Measurements from ENCODE around the gene RPL18. TPM values are rescaled to one million over a fixed set of nuclear protein-coding genes. Genes with fewer than 3 reads are reported as not detected.

The RPL18 gene
- total RNA-seq, 1 experiment from 2014 or later: 1,618 TPM

DNA sequence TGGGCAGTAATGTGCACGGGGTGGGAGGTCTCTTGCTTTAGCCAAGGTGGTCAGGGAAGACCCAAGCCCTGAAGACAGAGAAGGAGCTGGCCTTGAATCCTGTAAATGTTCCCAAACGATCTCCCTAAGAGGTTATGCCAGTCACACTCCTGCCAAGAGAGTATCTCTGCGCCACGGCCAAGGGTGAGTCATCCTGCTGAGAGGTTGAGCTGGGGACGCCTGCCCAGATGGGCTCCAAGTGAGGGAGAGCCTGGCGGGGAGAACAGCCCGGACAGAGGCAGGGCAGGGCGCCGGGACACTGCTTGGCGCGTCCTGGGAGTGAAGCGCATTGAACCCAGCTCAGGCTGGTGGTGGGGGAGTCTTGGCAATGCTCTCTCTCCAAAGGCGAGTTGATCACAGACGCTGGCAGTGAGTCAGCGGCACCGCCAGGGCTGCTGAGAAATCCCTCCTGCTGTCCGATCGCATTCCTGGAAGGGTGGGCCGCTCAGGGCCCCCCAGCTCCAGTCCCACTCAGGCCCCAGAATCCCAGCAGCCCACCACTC is 50.6 kb downstream of the RPL18 start:
- POLR2A ChIA-PET (ENCODE audit: unreplicated experiment): interaction anchor here (0.5 to 1.0 kb wide), 5 partner anchors 14 to 1456 kb away, joined by 3 to 18 read pairs (median 8); no protein-coding TSS in a partner anchor
- peak overlapping the region; percentile 32; the same call in 1 of the 2 replicates for H3K4me3 ChIP-seq
- no peaks in the 10 kb centered on the region for H4K20me1 ChIP-seq (ENCODE audit: insufficient read depth)
- TF ChIP-seq, protein P1, sequence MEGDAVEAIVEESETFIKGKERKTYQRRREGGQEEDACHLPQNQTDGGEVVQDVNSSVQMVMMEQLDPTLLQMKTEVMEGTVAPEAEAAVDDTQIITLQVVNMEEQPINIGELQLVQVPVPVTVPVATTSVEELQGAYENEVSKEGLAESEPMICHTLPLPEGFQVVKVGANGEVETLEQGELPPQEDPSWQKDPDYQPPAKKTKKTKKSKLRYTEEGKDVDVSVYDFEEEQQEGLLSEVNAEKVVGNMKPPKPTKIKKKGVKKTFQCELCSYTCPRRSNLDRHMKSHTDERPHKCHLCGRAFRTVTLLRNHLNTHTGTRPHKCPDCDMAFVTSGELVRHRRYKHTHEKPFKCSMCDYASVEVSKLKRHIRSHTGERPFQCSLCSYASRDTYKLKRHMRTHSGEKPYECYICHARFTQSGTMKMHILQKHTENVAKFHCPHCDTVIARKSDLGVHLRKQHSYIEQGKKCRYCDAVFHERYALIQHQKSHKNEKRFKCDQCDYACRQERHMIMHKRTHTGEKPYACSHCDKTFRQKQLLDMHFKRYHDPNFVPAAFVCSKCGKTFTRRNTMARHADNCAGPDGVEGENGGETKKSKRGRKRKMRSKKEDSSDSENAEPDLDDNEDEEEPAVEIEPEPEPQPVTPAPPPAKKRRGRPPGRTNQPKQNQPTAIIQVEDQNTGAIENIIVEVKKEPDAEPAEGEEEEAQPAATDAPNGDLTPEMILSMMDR (conservative IDR thresholded peaks at IDR 0.05): no peak
- TF ChIP-seq EZH2 (IDR thresholded peaks at IDR 0.05; ENCODE audit: low read depth): no peak
- no peaks in the 10 kb centered on the region for H3K36me3 ChIP-seq (ENCODE audit: low read depth)
- CTCF ChIA-PET: interaction anchor here (0.6 to 0.9 kb wide), 3 partner anchors 12 to 608 kb away, joined by 3 to 9 read pairs (median 4); no protein-coding TSS in a partner anchor
- H2AFZ ChIP-seq: peak overlapping the region; percentile 72
- intact Hi-C loops (cut with micrococcal nuclease; ENCODE audit: unreplicated experiment): no loop called here
- H3K9me3 ChIP-seq (ENCODE audit: insufficient read depth, low read depth): no peaks in the 10 kb centered on the region
- H3K9me2 ChIP-seq (ENCODE audit: insufficient read depth): no peaks in the 10 kb centered on the region
- H3K27me3 ChIP-seq (ENCODE audit: insufficient read depth, low read depth): no peaks in the 10 kb centered on the region
- peaks cover 43% of the 10 kb centered on the region for H3F3A ChIP-seq (ENCODE audit: insufficient read depth, low read depth)
- peak overlapping the region; percentile 79 for H3K4me2 ChIP-seq
- no peaks in the 10 kb centered on the region for H3K79me2 ChIP-seq (ENCODE audit: low read depth)
- peaks cover 29% of the 10 kb centered on the region for H3K4me1 ChIP-seq (replicated peaks; ENCODE audit: insufficient read depth)
- no TSS peak for BruUV-seq (replicated peaks)
- peak overlapping the region; percentile 40 for H3K27ac ChIP-seq
- DNase-seq: peak; percentile 83

Other genes with a start within 250 kb of the RPL18 start
- 220 and 261 TPM in 2 replicates for gene KDELR1, start 227.6 kb downstream of the RPL18 start, total RNA-seq (2021)
- 3.2 and 3.8 TPM in 2 replicates for gene GRIN2D, start 225.5 kb downstream of the RPL18 start, total RNA-seq (2021)
- gene GRWD1, start 173.2 kb downstream of the RPL18 start, total RNA-seq (2021): 35.5 and 44.2 TPM in 2 replicates
- gene KCNJ14, start 163.6 kb downstream of the RPL18 start, total RNA-seq (2021): 5.4 and 8.3 TPM in 2 replicates
- gene CYTH2, start 149.8 kb downstream of the RPL18 start, total RNA-seq (2021): 74.4 and 93.0 TPM in 2 replicates
- 13.9 and 19.6 TPM in 2 replicates for gene LMTK3, start 107.3 kb downstream of the RPL18 start, total RNA-seq (2021)
- 4.4 and 6.2 TPM in 2 replicates for gene SULT2B1, start 67.0 kb downstream of the RPL18 start, total RNA-seq (2021)
- gene SPACA4, start 12.4 kb downstream of the RPL18 start, total RNA-seq (2021): not detected in 2 replicates
- gene FAM83E, start 4.1 kb downstream of the RPL18 start, total RNA-seq (2021): 12.3 and 17.4 TPM in 2 replicates
- gene SPHK2, start 328 bp upstream of the RPL18 start, total RNA-seq (2021): 18.4 and 20.0 TPM in 2 replicates
- 48.2 and 48.6 TPM in 2 replicates for gene DBP, start 18.2 kb upstream of the RPL18 start, total RNA-seq (2021)
- gene CA11, start 27.0 kb upstream of the RPL18 start, total RNA-seq (2021): 11.0 and 12.2 TPM in 2 replicates
- gene NTN5, start 53.8 kb upstream of the RPL18 start, total RNA-seq (2021): 2.9 and 7.4 TPM in 2 replicates
- gene FUT2, start 76.8 kb upstream of the RPL18 start, total RNA-seq (2021): 8.7 and 9.6 TPM in 2 replicates
- 2.6 and 3.9 TPM in 2 replicates for gene MAMSTR, start 100.5 kb upstream of the RPL18 start, total RNA-seq (2021)
- gene RASIP1, start 121.4 kb upstream of the RPL18 start, total RNA-seq (2021): 1.3 and 1.4 TPM in 2 replicates
- 2.2 and 3.0 TPM in 2 replicates for gene IZUMO1, start 127.7 kb upstream of the RPL18 start, total RNA-seq (2021)
- gene FUT1, start 133.5 kb upstream of the RPL18 start, total RNA-seq (2021): 7.9 and 9.6 TPM in 2 replicates
- 0.41 and 0.78 TPM in 2 replicates for gene FGF21, start 136.3 kb upstream of the RPL18 start, total RNA-seq (2021)
- gene BCAT2, start 191.9 kb upstream of the RPL18 start, total RNA-seq (2021): 69.7 and 70.5 TPM in 2 replicates
- gene HSD17B14, start 217.3 kb upstream of the RPL18 start, total RNA-seq (2021): 20.7 and 33.6 TPM in 2 replicates
- 0.79 and 1.8 TPM in 2 replicates for gene PLEKHA4, start 249.4 kb upstream of the RPL18 start, total RNA-seq (2021)

Data from PC-9 (cell line).